Glutamatergic neuron (in vitro differentiated cells): ENCODE data around the gene VEGFA. TPM values are rescaled to one million over a fixed set of nuclear protein-coding genes. Genes with fewer than 3 reads are reported as not detected.

Source experiments
- DNase-seq: peaks from one replicate; pipeline ENCODE4 v3.0.0; 2022
- H3K27ac Mint-ChIP-seq: one replicate; pipeline ENCODE4 v1.8.0; 2020; ENCODE audit warnings: mild to moderate bottlenecking, mixed read lengths, inconsistent platforms; ENCODE audit not compliant: unreplicated experiment
- H3K27me3 Mint-ChIP-seq: one replicate; pipeline ENCODE4 v1.8.0; 2020; ENCODE audit warnings: mild to moderate bottlenecking, moderate library complexity, mixed read lengths, inconsistent platforms; ENCODE audit not compliant: unreplicated experiment
- H3K36me3 Mint-ChIP-seq: one replicate; pipeline ENCODE4 v1.8.0; 2020; ENCODE audit warnings: mild to moderate bottlenecking, mixed read lengths, inconsistent platforms; ENCODE audit not compliant: unreplicated experiment
- H3K4me1 Mint-ChIP-seq: one replicate; pipeline ENCODE4 v1.8.0; 2020; ENCODE audit warnings: mild to moderate bottlenecking, low read depth, mixed read lengths, inconsistent platforms; ENCODE audit not compliant: unreplicated experiment
- H3K4me3 Mint-ChIP-seq: one replicate; pipeline ENCODE4 v1.8.0; 2020; ENCODE audit warnings: mild to moderate bottlenecking, mixed read lengths, inconsistent platforms; ENCODE audit not compliant: unreplicated experiment
- H3K9me3 Mint-ChIP-seq: one replicate; pipeline ENCODE4 v1.8.0; 2020; ENCODE audit warnings: mild to moderate bottlenecking, moderate library complexity, mixed read lengths, inconsistent platforms; ENCODE audit not compliant: unreplicated experiment
- CTCF ChIP-seq: fragments of 200-600 bp; sonication (generic); IDR thresholded peaks from one replicate; pipeline ENCODE4 v1.5.0; 2021; ENCODE audit not compliant: partially characterized antibody, unreplicated experiment
- total RNA-seq: library from RNA; stranded (reverse); fragmentation: NEBNext Ultra II Directional; extraction: Animal tissue kit (Norgen Biotek cat#: 25700); gene quantifications from one replicate; pipeline ENCODE4 v1.2.1, GENCODE V29; 2021; ENCODE audit not compliant: unreplicated experiment

Gene VEGFA
- total RNA-seq, 1 donor from 2014 or later: 21.6 TPM

- TF ChIP-seq CTCF: no peak
- H3K4me3 Mint-ChIP-seq: no peak overlapping the region
- no peaks in the 10 kb centered on the region for H3K9me3 Mint-ChIP-seq
- no peak for DNase-seq
- peaks cover 1% of the 10 kb centered on the region for H3K27me3 Mint-ChIP-seq
- no peaks in the 10 kb centered on the region for H3K36me3 Mint-ChIP-seq
- H3K4me1 Mint-ChIP-seq: peaks cover 4% of the 10 kb centered on the region
- H3K27ac Mint-ChIP-seq: no peak overlapping the region
Measured at GRCh38 chr6:43762410-43762768, 7.6 kb upstream of the VEGFA start.

DNA sequence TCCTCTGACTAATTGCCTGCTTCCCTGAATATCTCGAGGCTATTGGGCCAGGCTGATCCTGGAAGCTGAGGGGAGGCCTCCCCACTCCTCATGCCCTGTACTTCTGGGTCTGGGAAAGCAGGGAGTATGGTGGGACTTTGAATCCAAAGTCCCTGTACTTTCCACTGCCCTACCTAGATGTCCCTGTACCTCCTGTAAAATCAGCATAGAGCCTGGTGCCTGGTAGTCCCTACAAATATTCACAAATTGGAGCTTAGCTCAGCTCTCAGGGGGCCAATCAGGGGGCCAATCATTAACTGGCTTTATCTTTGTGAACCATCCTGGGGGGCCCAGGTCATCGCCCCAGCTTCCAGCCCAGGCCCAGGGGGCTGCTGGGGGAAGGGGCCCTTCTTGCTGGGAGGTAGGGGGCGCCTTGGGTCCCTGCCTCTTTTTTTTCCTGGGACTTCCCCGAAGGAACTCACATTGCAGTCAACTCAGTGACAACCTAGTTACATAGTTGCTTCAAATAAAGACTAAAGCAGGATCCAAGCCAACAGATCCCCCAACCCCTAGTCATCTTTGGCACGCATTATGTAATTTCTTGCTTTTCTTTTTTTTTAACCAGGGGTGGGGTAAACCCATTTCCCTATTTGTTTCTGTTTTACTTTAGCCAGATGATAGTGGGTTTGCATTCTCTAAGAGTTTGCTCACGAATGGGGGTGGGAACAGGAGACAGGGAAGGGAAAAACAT is 6.9 kb upstream of the VEGFA start:
- no peak for DNase-seq
- H3K4me3 Mint-ChIP-seq: no peak overlapping the region
- H3K27ac Mint-ChIP-seq: no peak overlapping the region
- peaks cover 3% of the 10 kb centered on the region for H3K4me1 Mint-ChIP-seq
- no peaks in the 10 kb centered on the region for H3K36me3 Mint-ChIP-seq
- no peaks in the 10 kb centered on the region for H3K9me3 Mint-ChIP-seq
- no peak for TF ChIP-seq CTCF
- peaks cover 1% of the 10 kb centered on the region for H3K27me3 Mint-ChIP-seq

DNA sequence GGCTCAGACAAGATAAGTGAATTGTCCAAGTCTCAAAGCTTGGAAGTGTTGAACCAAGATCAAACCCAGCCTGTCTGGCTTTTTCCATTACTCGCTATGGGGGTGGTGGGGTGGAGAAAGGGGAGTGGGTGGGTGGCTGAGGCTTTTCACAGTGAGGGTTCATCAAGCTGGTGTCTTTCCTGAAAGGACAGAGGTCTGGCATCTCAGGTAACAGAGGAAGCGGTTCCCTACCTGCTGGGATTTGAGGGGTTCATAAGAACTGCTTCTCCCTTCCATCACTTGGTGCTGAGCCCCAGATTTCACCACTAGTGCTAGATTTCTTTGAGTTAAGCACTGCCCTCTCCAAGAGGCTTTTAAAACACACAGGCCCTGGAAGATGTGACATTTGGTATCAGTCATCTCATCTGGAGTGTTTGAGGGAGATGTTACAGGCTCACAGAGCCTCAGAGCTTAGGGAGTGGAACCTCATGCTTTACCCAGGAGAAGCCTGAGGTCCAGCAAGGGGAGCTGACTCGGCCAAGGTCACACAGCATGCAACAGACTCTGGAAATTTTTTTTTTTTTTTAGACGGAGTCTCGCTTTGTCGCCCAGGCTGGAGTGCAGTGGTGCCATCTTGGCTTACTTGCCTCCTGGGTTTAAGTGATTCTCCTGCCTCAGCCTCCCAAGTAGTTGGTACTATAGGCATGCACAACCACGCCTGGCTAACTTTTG is 6.0 kb upstream of the VEGFA start:
- Mint-ChIP-seq H3K4me1 (no peaks in the 10 kb centered on the region), H3K27ac (no peak overlapping the region), H3K4me3 (no peak overlapping the region), H3K9me3 (no peaks in the 10 kb centered on the region), H3K27me3 (peaks cover 1% of the 10 kb centered on the region), H3K36me3 (no peaks in the 10 kb centered on the region)
- no peak for DNase-seq
- TF ChIP-seq CTCF: no peak

GRCh38 chr6:43764772-43765171 is 5.2 kb upstream of the VEGFA start:
- Mint-ChIP-seq H3K27me3 (peaks cover 5% of the 10 kb centered on the region), H3K27ac (no peak overlapping the region), H3K4me1 (peaks cover 3% of the 10 kb centered on the region), H3K4me3 (no peak overlapping the region), H3K36me3 (no peaks in the 10 kb centered on the region), H3K9me3 (no peaks in the 10 kb centered on the region)
- no peak for TF ChIP-seq CTCF
- DNase-seq: no peak
